Lower leg skin (tissue), 4 donors: ENCODE results near the gene ARHGAP12. TPM values are rescaled to one million over a fixed set of nuclear protein-coding genes. Genes with fewer than 3 reads are reported as not detected.

Experiments
- DNase-seq, 2 donors: peaks; one replicate each; pipeline ENCODE4 v3.0.0-alpha.2; 2019; ENCODE audit warnings: low spot score in 2 of 2
- H3K4me3 ChIP-seq: fragments of 200-600 bp; sonication (generic); 2 replicates; pipeline ENCODE4 v1.5.1; 2017; ENCODE audit warnings: mild to moderate bottlenecking, low read depth; ENCODE audit not compliant: poor library complexity, severe bottlenecking
- CTCF ChIP-seq, 3 donors: fragments of 450-650 bp; IDR thresholded peaks; one replicate each; pipeline ENCODE4 v1.5.1; 2016; ENCODE audit warnings: antibody characterized with exemption in 3 of 3, mild to moderate bottlenecking in 3 of 3, moderate library complexity in 2 of 3
- POLR2A ChIP-seq, 2 donors: fragments of 450-650 bp; IDR thresholded peaks; one replicate each; pipeline ENCODE4 v1.6.1; 2016 to 2017; ENCODE audit warnings: antibody characterized with exemption in 2 of 2, mild to moderate bottlenecking in 1 of 2, moderate library complexity in 1 of 2
- WGBS, 2 donors: methylation state at CpG; one replicate each; pipeline ENCODE4 v1.1.5; 2018; 5-methylcytosine and 5-hydroxymethylcytosine counted together
- intact Hi-C: fragments of 100-400 bp; cut with DNase I; formaldehyde crosslinking; loops from one replicate; pipeline ENCODE4 v1.15.0; 2023; ENCODE audit warnings: low total_unique reads
- total RNA-seq, 4 donors: library from RNA; depleted of rRNA; stranded (reverse); fragments of >200 nt; gene quantifications; one replicate each; pipeline ENCODE4 v1.1.0, GENCODE V29; 2016

The ARHGAP12 gene
- total RNA-seq, 4 donors from 2014 or later = 29.9 to 35.2 (median 31.4) TPM

- WGBS, 2 donors = 44 to 50% methylated on average over 5 of the region's 5 CpGs
- no peak for DNase-seq
- intact Hi-C loops = no loop called here
- H3K4me3 ChIP-seq = no peak overlapping the region
- TF ChIP-seq POLR2A (IDR thresholded peaks at IDR 0.05) (no peak), CTCF (IDR thresholded peaks at IDR 0.05) (no peak)
Measured at GRCh38 chr10:31926160-31926559, 2.5 kb downstream of the ARHGAP12 start.

DNA sequence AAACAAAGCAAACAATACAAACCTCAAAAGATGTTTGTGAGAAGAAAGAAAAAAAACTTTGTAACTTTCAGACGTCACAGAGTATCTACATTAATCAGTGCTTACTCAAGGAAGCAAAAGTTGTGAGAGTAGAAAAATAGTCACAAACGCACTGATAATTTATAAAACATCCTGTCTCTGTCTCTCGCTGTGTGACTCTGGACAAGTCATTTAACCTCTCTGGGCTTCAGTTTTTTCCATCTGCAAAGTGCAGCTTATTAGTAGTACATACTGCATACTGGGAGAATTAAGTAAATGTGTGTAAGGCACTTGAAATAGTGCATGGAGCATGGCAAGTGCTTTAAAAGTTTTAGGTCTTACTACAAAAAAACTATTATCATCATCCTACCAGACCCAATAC, 3.8 kb downstream of the ARHGAP12 start:
- no peak for DNase-seq
- WGBS, 2 donors = 74 to 76% methylated on average over 3 of the region's 3 CpGs
- intact Hi-C loops = no loop called here
- TF ChIP-seq CTCF (IDR thresholded peaks at IDR 0.05) (no peak), POLR2A (IDR thresholded peaks at IDR 0.05) (no peak)
- H3K4me3 ChIP-seq = no peak overlapping the region

DNA sequence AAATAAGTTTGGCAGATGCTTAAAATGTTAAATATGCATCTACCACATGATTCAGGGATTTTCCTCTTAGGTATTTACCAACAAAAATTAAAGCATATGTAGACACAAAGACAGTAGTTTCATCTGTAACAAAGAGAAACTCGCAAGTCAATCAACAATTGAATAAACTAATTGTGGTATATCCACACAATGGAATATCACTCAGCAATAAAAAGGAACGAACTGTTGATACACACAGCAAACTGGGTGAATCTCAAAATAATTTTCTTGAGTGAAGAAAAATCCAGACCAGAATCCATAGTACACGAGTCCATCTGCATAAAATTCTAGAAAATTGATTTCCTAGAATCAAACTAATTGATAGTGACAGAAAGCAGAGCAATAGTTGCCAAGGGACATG, 5.2 kb downstream of the ARHGAP12 start:
- TF ChIP-seq POLR2A (IDR thresholded peaks at IDR 0.05) = no peak
- TF ChIP-seq CTCF (IDR thresholded peaks at IDR 0.05) = no peak
- intact Hi-C loops = no loop called here
- H3K4me3 ChIP-seq = no peak overlapping the region
- DNase-seq = no peak
- 95 to 98% methylated on average over 3 of the region's 3 CpGs for WGBS, 2 donors

- intact Hi-C loops = no loop called here
- 58 to 60% methylated on average over 4 of the region's 4 CpGs for WGBS, 2 donors
- no peak overlapping the region for H3K4me3 ChIP-seq
- no peak for DNase-seq
- TF ChIP-seq POLR2A (IDR thresholded peaks at IDR 0.05) (no peak), CTCF (IDR thresholded peaks at IDR 0.05) (no peak)
Measured at GRCh38 chr10:31921031-31921430, 7.6 kb downstream of the ARHGAP12 start.

DNA sequence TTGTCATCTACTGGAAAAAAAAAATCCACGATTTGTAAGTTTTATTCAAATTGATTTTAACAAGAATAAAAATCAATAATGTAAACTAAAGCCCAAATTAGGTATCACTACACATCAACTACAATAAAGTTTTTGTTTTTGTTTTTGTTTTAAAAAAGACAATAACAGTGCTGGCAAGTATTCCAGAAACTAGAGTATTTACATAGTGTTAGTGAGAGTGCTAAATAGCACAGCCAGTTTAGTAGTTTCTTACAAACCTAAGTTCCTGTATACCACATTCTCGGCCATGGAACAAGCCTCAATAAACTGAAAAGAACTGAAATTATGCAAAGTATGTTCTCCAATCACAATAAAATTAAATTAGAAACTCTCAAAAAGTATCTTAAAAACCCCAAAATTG, 8.1 kb downstream of the ARHGAP12 start:
- no peak for DNase-seq
- H3K4me3 ChIP-seq = no peak overlapping the region
- TF ChIP-seq CTCF (IDR thresholded peaks at IDR 0.05) (no peak), POLR2A (IDR thresholded peaks at IDR 0.05) (no peak)
- intact Hi-C loops = no loop called here
- 83 to 86% methylated on average over 2 of the region's 2 CpGs for WGBS, 2 donors

- intact Hi-C loops = no loop called here
- 82 to 84% methylated on average over 2 of the region's 2 CpGs for WGBS, 2 donors
- TF ChIP-seq CTCF (IDR thresholded peaks at IDR 0.05) = no peak
- no peak overlapping the region for H3K4me3 ChIP-seq
- DNase-seq = no peak
Measured at GRCh38 chr10:31918671-31919409, 9.8 kb downstream of the ARHGAP12 start.
